Neural cell (in vitro differentiated cells): ENCODE results near the gene IL31. TPM values are rescaled to one million over a fixed set of nuclear protein-coding genes. Genes with fewer than 3 reads are reported as not detected.

ENCODE experiments used
- H2AFZ ChIP-seq: fragments of 200-600, 300-800 bp; sonication (generic), shearing (Covaris generic); 2 replicates; pipeline ENCODE4 v1.6.0; 2014; ENCODE audit warnings: low read depth, mild to moderate bottlenecking, antibody characterized with exemption, low read length, moderate library complexity
- H3F3A ChIP-seq: fragments of 200-600 bp; shearing (Covaris generic); 2 replicates; pipeline ENCODE4 v1.6.1; 2016; ENCODE audit warnings: mild to moderate bottlenecking, moderate library complexity, mixed read lengths, antibody characterized with exemption, low read length; ENCODE audit not compliant: insufficient read depth, poor library complexity, severe bottlenecking
- H3K27ac ChIP-seq: fragments of 200-600, 300-800 bp; sonication (generic), shearing (Covaris generic); 2 replicates; pipeline ENCODE4 v1.5.1; 2014; ENCODE audit warnings: mild to moderate bottlenecking, low read length, moderate library complexity
- H3K27me3 ChIP-seq: fragments of 300-800, 200-600 bp; sonication (generic), shearing (Covaris generic); 2 replicates; pipeline ENCODE4 v1.6.0; 2014; ENCODE audit warnings: mild to moderate bottlenecking, low read depth, low read length, moderate library complexity; ENCODE audit not compliant: insufficient read depth
- H3K36me3 ChIP-seq: fragments of 300-800, 200-600 bp; sonication (generic), shearing (Covaris generic); 2 replicates; pipeline ENCODE4 v1.5.1; 2014; ENCODE audit warnings: mild to moderate bottlenecking, antibody characterized with exemption, low read length, moderate library complexity; ENCODE audit not compliant: insufficient read depth
- H3K4me2 ChIP-seq: fragments of 300-800, 200-600 bp; sonication (generic), shearing (Covaris generic); 2 replicates; pipeline ENCODE4 v1.6.0; 2014; ENCODE audit warnings: mild to moderate bottlenecking, low read length
- H3K4me3 ChIP-seq: fragments of 300-800, 200-600 bp; sonication (generic), shearing (Covaris generic); 2 replicates; pipeline ENCODE4 v1.5.1; 2014; ENCODE audit warnings: mild to moderate bottlenecking, low read length, moderate library complexity
- H3K79me2 ChIP-seq: fragments of 200-600 bp; shearing (Covaris generic); replicated peaks from 2 replicates; pipeline ENCODE4 v1.6.0; 2014; ENCODE audit warnings: mild to moderate bottlenecking, low read length, moderate library complexity; ENCODE audit not compliant: insufficient read depth
- H3K9ac ChIP-seq: fragments of 300-800, 200-600 bp; sonication (generic), shearing (Covaris generic); 2 replicates; pipeline ENCODE4 v1.6.1; 2016; ENCODE audit warnings: mild to moderate bottlenecking, low read length, mixed read lengths
- H3K9me2 ChIP-seq: fragments of 200-600 bp; shearing (Covaris generic); 2 replicates; pipeline ENCODE4 v1.6.1; 2016; ENCODE audit warnings: mild to moderate bottlenecking, low read length, mixed read lengths; ENCODE audit not compliant: insufficient read depth
- H3K9me3 ChIP-seq: fragments of 200-600, 300-800 bp; sonication (generic), shearing (Covaris generic); 2 replicates; pipeline ENCODE4 v1.6.1; 2016; ENCODE audit warnings: mild to moderate bottlenecking, mixed run types, low read length, moderate library complexity, mixed read lengths
- H4K20me1 ChIP-seq: fragments of 200-600 bp; shearing (Covaris generic); 2 replicates; pipeline ENCODE4 v1.6.1; 2016; ENCODE audit warnings: mild to moderate bottlenecking, mixed run types; ENCODE audit not compliant: insufficient read depth
- CTCF ChIP-seq: fragments of 450-650 bp; IDR thresholded peaks from 2 replicates; pipeline ENCODE4 v1.5.1; 2014; ENCODE audit warnings: antibody characterized with exemption, mild to moderate bottlenecking, moderate library complexity; ENCODE audit not compliant: poor library complexity, severe bottlenecking
- EP300 ChIP-seq: fragments of 450-650 bp; conservative IDR thresholded peaks from 2 replicates; pipeline ENCODE4 v1.6.1; 2014; ENCODE audit warnings: antibody characterized with exemption, mild to moderate bottlenecking, moderate library complexity; ENCODE audit not compliant: poor library complexity, severe bottlenecking
- EZH2 ChIP-seq: fragments of 200-600, 300-800 bp; shearing (Covaris generic), sonication (generic); IDR thresholded peaks from 2 replicates; pipeline ENCODE4 v1.6.1; 2014; ENCODE audit warnings: antibody characterized with exemption, low read length, borderline replicate concordance, mild to moderate bottlenecking; ENCODE audit not compliant: insufficient read depth, poor library complexity, severe bottlenecking
- MXI1 ChIP-seq: fragments of 450-650 bp; conservative IDR thresholded peaks from 2 replicates; pipeline ENCODE4 v1.6.1; 2014; ENCODE audit warnings: antibody characterized with exemption, mild to moderate bottlenecking; ENCODE audit not compliant: poor library complexity, severe bottlenecking
- POLR2AphosphoS5 ChIP-seq: IDR thresholded peaks from 2 replicates; pipeline ENCODE4 v1.6.1; 2012
- RAD21 ChIP-seq: fragments of 450-650 bp; conservative IDR thresholded peaks from 2 replicates; pipeline ENCODE4 v1.6.1; 2014; ENCODE audit warnings: antibody characterized with exemption, mild to moderate bottlenecking, moderate library complexity
- REST ChIP-seq: IDR thresholded peaks from 2 replicates; pipeline ENCODE4 v1.6.1; 2012; ENCODE audit warnings: borderline replicate concordance
- SMC3 ChIP-seq: fragments of 450-650 bp; conservative IDR thresholded peaks from 2 replicates; pipeline ENCODE4 v1.6.1; 2014; ENCODE audit warnings: antibody characterized with exemption, mild to moderate bottlenecking, moderate library complexity; ENCODE audit not compliant: poor library complexity
- TAF1 ChIP-seq: IDR thresholded peaks from 2 replicates; pipeline ENCODE4 v1.6.1; 2012; ENCODE audit warnings: low read depth
- polyA plus RNA-seq: library from polyadenylated mRNA; depleted of rRNA; stranded (reverse); fragments of >200 nt; gene quantifications from 2 replicates; pipeline ENCODE4 v1.2.3, GENCODE V29; 2014

Gene IL31
- polyA plus RNA-seq, 1 donor from 2014 or later: not detected

GRCh38 chr12:122207391-122207790 lies 33.4 kb upstream of the IL31 start:
- H3K36me3 ChIP-seq: no peaks in the 10 kb centered on the region
- no peaks in the 10 kb centered on the region for H3K79me2 ChIP-seq
- H3K9me2 ChIP-seq: no peaks in the 10 kb centered on the region
- no peak overlapping the region for H2AFZ ChIP-seq
- no peak overlapping the region for H3K4me3 ChIP-seq
- H3F3A ChIP-seq: no peaks in the 10 kb centered on the region
- H3K4me2 ChIP-seq: no peak overlapping the region
- H3K9me3 ChIP-seq: no peaks in the 10 kb centered on the region
- H3K27me3 ChIP-seq: peaks cover 28% of the 10 kb centered on the region
- no peaks in the 10 kb centered on the region for H4K20me1 ChIP-seq
- H3K27ac ChIP-seq: no peak overlapping the region
- no peak for TF ChIP-seq REST
- TF ChIP-seq EZH2: no peak
- TF ChIP-seq CTCF: no peak
- no peak for TF ChIP-seq RAD21
- no peak for TF ChIP-seq EP300
- TF ChIP-seq POLR2AphosphoS5: no peak
- no peak for TF ChIP-seq SMC3
- no peak for TF ChIP-seq MXI1
- no peak for TF ChIP-seq TAF1
- H3K9ac ChIP-seq: no peak overlapping the region

- Histone ChIP-seq H3F3A (no peaks in the 10 kb centered on the region), H3K27me3 (peaks cover 31% of the 10 kb centered on the region), H3K27ac (no peak overlapping the region), H3K36me3 (no peaks in the 10 kb centered on the region), H2AFZ (no peak overlapping the region), H3K9ac (no peak overlapping the region), H3K9me2 (no peaks in the 10 kb centered on the region), H3K4me3 (no peak overlapping the region), H3K79me2 (no peaks in the 10 kb centered on the region), H4K20me1 (no peaks in the 10 kb centered on the region), H3K4me2 (no peak overlapping the region), H3K9me3 (no peaks in the 10 kb centered on the region)
- no peak for TF ChIP-seq RAD21
- no peak for TF ChIP-seq POLR2AphosphoS5
- TF ChIP-seq REST: no peak
- no peak for TF ChIP-seq MXI1
- TF ChIP-seq SMC3: no peak
- TF ChIP-seq EZH2: no peak
- no peak for TF ChIP-seq EP300
- no peak for TF ChIP-seq CTCF
- no peak for TF ChIP-seq TAF1
Observed at GRCh38 chr12:122206976-122207375, 33.0 kb upstream of the IL31 start.
